Colonic mucosa (tissue), 4 donors: Measurements from ENCODE around the gene PRDX2. TPM values are rescaled to one million over a fixed set of nuclear protein-coding genes. Genes with fewer than 3 reads are reported as not detected.

Experiments used
- DNase-seq: peaks from one replicate; pipeline ENCODE4 v3.0.0-alpha.2; 2020
- H3K27ac ChIP-seq: fragments of 200-600 bp; one replicate; pipeline ENCODE4 v1.8.0; 2021
- H3K27me3 ChIP-seq: fragments of 200-600 bp; one replicate; pipeline ENCODE4 v1.8.0; 2021
- H3K36me3 ChIP-seq: fragments of 200-600 bp; one replicate; pipeline ENCODE4 v1.8.0; 2021
- H3K4me1 ChIP-seq: fragments of 200-600 bp; one replicate; pipeline ENCODE4 v1.8.0; 2021; ENCODE audit warnings: mild to moderate bottlenecking
- H3K4me3 ChIP-seq: fragments of 200-600 bp; one replicate; pipeline ENCODE4 v1.8.0; 2021
- H3K9ac ChIP-seq, 2 donors: one replicate each; pipeline ENCODE4 v1.7.0; 2013; ENCODE audit warnings: control low read depth in 2 of 2, low read depth in 2 of 2, low read length in 2 of 2
- H3K9me3 ChIP-seq: fragments of 200-600 bp; one replicate; pipeline ENCODE4 v1.8.0; 2021
- intact Hi-C: fragments of 100-400 bp; cut with DNase I; formaldehyde crosslinking; loops from one replicate; pipeline ENCODE4 v1.14.1; 2022
- total RNA-seq, 2 donors: library from RNA; stranded (reverse); fragmentation: NEBNext Ultra II Directional in 1 of 2; extraction: Animal tissue kit (Norgen Biotek cat#: 25700) in 1 of 2; gene quantifications; one replicate each; pipeline ENCODE4 v1.2.1, GENCODE V29; 2021
- TF ChIP-seq, protein P1 (sequence below): fragments of 200-600 bp; IDR thresholded peaks from one replicate; pipeline ENCODE4 v1.8.0; 2022; ENCODE audit warnings: antibody characterized with exemption, mild to moderate bottlenecking
- donor health status: healthy.
- donor health status: DM: no; HTN: no; CAD: no.
- donor health status: DM: no; HTN: no; CAD: no.

Gene PRDX2
- total RNA-seq, 2 donors from 2014 or later = 347 to 417 TPM

- Histone ChIP-seq H3K27ac (peak overlapping the region; percentile 100), H3K36me3 (no peaks in the 10 kb centered on the region), H3K27me3 (no peaks in the 10 kb centered on the region), H3K4me1 (peaks cover 14% of the 10 kb centered on the region), H3K9me3 (no peaks in the 10 kb centered on the region), H3K4me3 (no peak overlapping the region), H3K9ac (no peak overlapping the region)
- TF ChIP-seq, protein P1, sequence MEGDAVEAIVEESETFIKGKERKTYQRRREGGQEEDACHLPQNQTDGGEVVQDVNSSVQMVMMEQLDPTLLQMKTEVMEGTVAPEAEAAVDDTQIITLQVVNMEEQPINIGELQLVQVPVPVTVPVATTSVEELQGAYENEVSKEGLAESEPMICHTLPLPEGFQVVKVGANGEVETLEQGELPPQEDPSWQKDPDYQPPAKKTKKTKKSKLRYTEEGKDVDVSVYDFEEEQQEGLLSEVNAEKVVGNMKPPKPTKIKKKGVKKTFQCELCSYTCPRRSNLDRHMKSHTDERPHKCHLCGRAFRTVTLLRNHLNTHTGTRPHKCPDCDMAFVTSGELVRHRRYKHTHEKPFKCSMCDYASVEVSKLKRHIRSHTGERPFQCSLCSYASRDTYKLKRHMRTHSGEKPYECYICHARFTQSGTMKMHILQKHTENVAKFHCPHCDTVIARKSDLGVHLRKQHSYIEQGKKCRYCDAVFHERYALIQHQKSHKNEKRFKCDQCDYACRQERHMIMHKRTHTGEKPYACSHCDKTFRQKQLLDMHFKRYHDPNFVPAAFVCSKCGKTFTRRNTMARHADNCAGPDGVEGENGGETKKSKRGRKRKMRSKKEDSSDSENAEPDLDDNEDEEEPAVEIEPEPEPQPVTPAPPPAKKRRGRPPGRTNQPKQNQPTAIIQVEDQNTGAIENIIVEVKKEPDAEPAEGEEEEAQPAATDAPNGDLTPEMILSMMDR = no peak
- intact Hi-C loops = loop anchor here (5.0 kb wide), 1 partner anchor 33 kb away; no protein-coding TSS in a partner anchor
- no peak for DNase-seq
Measured at GRCh38 chr19:12794971-12795381, 6.6 kb downstream of the PRDX2 start.

DNA sequence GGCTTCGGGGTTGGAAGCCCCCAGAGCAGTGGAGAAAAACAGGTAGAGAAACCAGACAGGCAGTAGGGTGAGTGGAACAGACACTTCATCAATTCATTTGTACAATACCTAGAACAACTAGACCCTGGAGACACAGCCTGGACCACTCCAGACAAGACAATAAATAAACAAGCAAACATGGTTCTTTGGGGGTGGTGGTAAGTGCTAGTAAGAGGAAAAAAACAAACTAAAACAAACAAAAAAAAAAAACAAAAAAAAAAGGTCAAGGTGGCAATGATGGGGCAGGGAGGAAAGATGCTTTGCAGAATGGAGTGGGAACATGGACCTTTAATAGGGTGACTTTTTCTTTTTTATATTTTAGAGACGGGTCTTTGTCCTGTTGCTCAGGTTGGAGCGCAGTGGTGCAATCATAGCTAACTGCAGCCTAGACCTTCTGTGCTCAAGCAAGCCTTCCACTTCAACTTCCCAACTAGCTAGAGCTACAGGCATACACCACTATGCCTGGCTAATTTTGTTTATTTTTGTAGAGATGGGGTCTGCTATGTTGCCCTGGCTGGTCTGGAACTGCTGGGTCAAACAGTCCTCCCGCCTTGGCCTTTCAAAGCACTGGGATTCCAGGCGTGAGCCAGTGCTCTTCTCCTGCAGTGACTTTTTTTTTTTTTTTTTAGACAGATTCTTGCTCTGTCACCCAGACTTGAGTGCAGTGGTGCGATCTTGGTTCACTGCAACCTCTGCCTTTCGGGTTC lies 7.2 kb downstream of the PRDX2 start:
- Histone ChIP-seq H3K4me3 (peak overlapping the region; percentile 90), H3K27me3 (no peaks in the 10 kb centered on the region), H3K36me3 (no peaks in the 10 kb centered on the region), H3K27ac (peak overlapping the region; percentile 100), H3K9ac (peak overlapping the region; percentile 95 to 97), H3K9me3 (no peaks in the 10 kb centered on the region), H3K4me1 (peaks cover 14% of the 10 kb centered on the region)
- intact Hi-C loops = no loop called here
- TF ChIP-seq, protein P1 = no peak
- no peak for DNase-seq

DNA sequence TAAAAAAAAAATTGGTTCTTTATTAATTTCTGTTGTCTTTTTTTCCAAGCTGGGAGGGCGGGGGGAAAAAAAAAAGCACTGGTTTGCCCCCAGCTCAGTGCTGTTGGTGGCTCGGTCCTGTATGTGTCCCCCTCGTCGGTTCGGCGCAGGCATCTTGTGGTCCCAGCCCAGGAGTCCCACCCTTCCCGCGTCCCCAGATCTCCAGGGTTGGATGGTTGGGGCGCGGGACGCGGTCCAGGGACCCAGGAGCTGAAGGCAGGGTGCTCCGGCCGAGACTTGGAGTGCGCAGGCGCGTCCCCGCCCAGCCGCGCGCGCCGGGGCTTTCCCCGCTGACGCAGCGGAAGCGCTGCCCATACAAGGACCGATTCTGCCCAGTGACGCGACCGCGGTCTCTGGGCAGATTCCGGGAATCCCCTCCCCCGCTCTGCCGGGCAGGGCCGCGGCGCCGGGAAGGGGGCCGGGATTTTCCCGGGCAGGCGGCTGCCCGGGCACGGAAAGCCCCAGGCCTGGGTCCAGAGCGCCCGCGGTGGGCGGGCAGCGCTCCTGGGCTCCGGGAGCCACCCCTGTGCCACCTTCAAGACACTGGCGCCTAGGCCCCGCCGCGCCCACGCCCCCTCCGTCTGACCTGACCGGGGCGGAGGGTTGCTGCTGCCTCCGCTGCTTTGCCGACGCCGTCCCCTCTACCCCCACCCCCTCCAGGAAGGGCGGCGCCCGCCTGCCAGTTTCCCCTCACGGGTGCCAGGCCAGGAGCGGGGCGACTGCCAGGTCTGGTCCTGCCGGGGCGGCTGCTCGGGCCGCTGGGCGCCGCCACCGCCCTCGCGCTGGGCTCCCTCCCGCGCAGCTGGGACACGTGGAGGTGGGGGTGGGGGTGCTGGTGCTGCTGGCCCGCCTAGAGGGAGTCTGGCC lies 8.1 kb downstream of the PRDX2 start:
- H3K4me1 ChIP-seq = peaks cover 16% of the 10 kb centered on the region

GRCh38 chr19:12792853-12793289 lies 8.7 kb downstream of the PRDX2 start:
- Histone ChIP-seq H3K27me3 (no peaks in the 10 kb centered on the region), H3K9ac (peak overlapping the region; percentile 95 to 97), H3K4me1 (peaks cover 17% of the 10 kb centered on the region), H3K9me3 (no peaks in the 10 kb centered on the region), H3K36me3 (no peaks in the 10 kb centered on the region), H3K27ac (peak overlapping the region; percentile 100), H3K4me3 (peak overlapping the region; percentile 90)
- TF ChIP-seq, protein P1 = no peak
- intact Hi-C loops = no loop called here
- DNase-seq = no peak

More for the DNA sequence above, 8.1 kb downstream of the PRDX2 start:
- no peaks in the 10 kb centered on the region for H3K36me3 ChIP-seq
- intact Hi-C loops = no loop called here
- H3K9ac ChIP-seq = peak overlapping the region; percentile 95 to 97
- no peaks in the 10 kb centered on the region for H3K27me3 ChIP-seq
- DNase-seq = peak; percentile 95
- H3K27ac ChIP-seq = peak overlapping the region; percentile 100
- TF ChIP-seq, protein P1 = no peak
- no peaks in the 10 kb centered on the region for H3K9me3 ChIP-seq
- H3K4me3 ChIP-seq = peak overlapping the region; percentile 90

DNA sequence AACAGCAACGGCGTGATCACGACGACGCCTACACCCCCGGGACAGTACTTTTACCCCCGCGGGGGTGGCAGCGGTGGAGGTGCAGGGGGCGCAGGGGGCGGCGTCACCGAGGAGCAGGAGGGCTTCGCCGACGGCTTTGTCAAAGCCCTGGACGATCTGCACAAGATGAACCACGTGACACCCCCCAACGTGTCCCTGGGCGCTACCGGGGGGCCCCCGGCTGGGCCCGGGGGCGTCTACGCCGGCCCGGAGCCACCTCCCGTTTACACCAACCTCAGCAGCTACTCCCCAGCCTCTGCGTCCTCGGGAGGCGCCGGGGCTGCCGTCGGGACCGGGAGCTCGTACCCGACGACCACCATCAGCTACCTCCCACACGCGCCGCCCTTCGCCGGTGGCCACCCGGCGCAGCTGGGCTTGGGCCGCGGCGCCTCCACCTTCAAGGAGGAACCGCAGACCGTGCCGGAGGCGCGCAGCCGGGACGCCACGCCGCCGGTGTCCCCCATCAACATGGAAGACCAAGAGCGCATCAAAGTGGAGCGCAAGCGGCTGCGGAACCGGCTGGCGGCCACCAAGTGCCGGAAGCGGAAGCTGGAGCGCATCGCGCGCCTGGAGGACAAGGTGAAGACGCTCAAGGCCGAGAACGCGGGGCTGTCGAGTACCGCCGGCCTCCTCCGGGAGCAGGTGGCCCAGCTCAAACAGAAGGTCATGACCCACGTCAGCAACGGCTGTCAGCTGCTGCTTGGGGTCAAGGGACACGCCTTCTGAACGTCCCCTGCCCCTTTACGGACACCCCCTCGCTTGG lies 9.3 kb downstream of the PRDX2 start:
- H3K27me3 ChIP-seq = no peaks in the 10 kb centered on the region
- H3K4me3 ChIP-seq = peak overlapping the region; percentile 90
- peaks cover 20% of the 10 kb centered on the region for H3K4me1 ChIP-seq
- H3K27ac ChIP-seq = peak overlapping the region; percentile 100
- intact Hi-C loops = no loop called here
- no peaks in the 10 kb centered on the region for H3K9me3 ChIP-seq
- TF ChIP-seq, protein P1 = no peak
- H3K36me3 ChIP-seq = no peaks in the 10 kb centered on the region
- peak overlapping the region; percentile 95 to 97 for H3K9ac ChIP-seq
- DNase-seq = peak; percentile 78
